ENCODE results near the gene CMYA5.

CMYA5 gene

GRCh38 chr5:79794347-79794746 is 104.7 kb downstream of the CMYA5 start:
- DNase-seq (ENCODE audit: low read depth, low spot score): no peak
- TF ChIP-seq SUZ12 (IDR thresholded peaks at IDR 0.05; ENCODE audit: extremely low read depth, insufficient read depth, insufficient read length) (no peak), YY1 (IDR thresholded peaks at IDR 0.05; ENCODE audit: insufficient read depth, insufficient read length) (no peak), ZNF274 (IDR thresholded peaks at IDR 0.05; ENCODE audit: low read depth, low read length) (no peak)
- Histone ChIP-seq H3K36me3 (ENCODE audit: insufficient read depth, insufficient read length, low read length) (peaks cover 10% of the 10 kb centered on the region), H3K27me3 (ENCODE audit: insufficient read depth, insufficient read length) (no peaks in the 10 kb centered on the region), H3K4me1 (ENCODE audit: insufficient read depth, insufficient read length) (no peaks in the 10 kb centered on the region), H3K4me3 (ENCODE audit: insufficient read length, low read depth) (no peak overlapping the region), H3K9ac (ENCODE audit: insufficient read length, low read depth) (no peak overlapping the region), H3K9me3 (ENCODE audit: insufficient read depth, low read length) (no peaks in the 10 kb centered on the region)

GRCh38 chr5:79795764-79796398 is 106.2 kb downstream of the CMYA5 start:
- TF ChIP-seq ZNF274 (IDR thresholded peaks at IDR 0.05; ENCODE audit: low read depth, low read length) (no peak), YY1 (IDR thresholded peaks at IDR 0.05; ENCODE audit: insufficient read depth, insufficient read length) (no peak), SUZ12 (IDR thresholded peaks at IDR 0.05; ENCODE audit: extremely low read depth, insufficient read depth, insufficient read length) (no peak)
- no peak overlapping the region for H3K4me3 ChIP-seq (ENCODE audit: insufficient read length, low read depth)
- no peaks in the 10 kb centered on the region for H3K9me3 ChIP-seq (ENCODE audit: insufficient read depth, low read length)
- H3K9ac ChIP-seq (ENCODE audit: insufficient read length, low read depth): no peak overlapping the region
- H3K36me3 ChIP-seq (ENCODE audit: insufficient read depth, insufficient read length, low read length): peaks cover 10% of the 10 kb centered on the region
- H3K27me3 ChIP-seq (ENCODE audit: insufficient read depth, insufficient read length): no peaks in the 10 kb centered on the region
- H3K4me1 ChIP-seq (ENCODE audit: insufficient read depth, insufficient read length): no peaks in the 10 kb centered on the region
- no peak for DNase-seq (ENCODE audit: low read depth, low spot score)

- peaks cover 4% of the 10 kb centered on the region for H3K36me3 ChIP-seq (ENCODE audit: insufficient read depth, insufficient read length, low read length)
- peaks cover 2% of the 10 kb centered on the region for H3K4me1 ChIP-seq (ENCODE audit: insufficient read depth, insufficient read length)
- no peaks in the 10 kb centered on the region for H3K27me3 ChIP-seq (ENCODE audit: insufficient read depth, insufficient read length)
- H3K9me3 ChIP-seq (ENCODE audit: insufficient read depth, low read length): no peaks in the 10 kb centered on the region
- DNase-seq (ENCODE audit: low read depth, low spot score): no peak
- no peak overlapping the region for H3K9ac ChIP-seq (ENCODE audit: insufficient read length, low read depth)
- no peak overlapping the region for H3K4me3 ChIP-seq (ENCODE audit: insufficient read length, low read depth)
- TF ChIP-seq ZNF274 (IDR thresholded peaks at IDR 0.05; ENCODE audit: low read depth, low read length) (no peak), SUZ12 (IDR thresholded peaks at IDR 0.05; ENCODE audit: extremely low read depth, insufficient read depth, insufficient read length) (no peak), YY1 (IDR thresholded peaks at IDR 0.05; ENCODE audit: insufficient read depth, insufficient read length) (no peak)
These were observed 109.4 kb downstream of the CMYA5 start for GRCh38 chr5:79798893-79799590.

DNA sequence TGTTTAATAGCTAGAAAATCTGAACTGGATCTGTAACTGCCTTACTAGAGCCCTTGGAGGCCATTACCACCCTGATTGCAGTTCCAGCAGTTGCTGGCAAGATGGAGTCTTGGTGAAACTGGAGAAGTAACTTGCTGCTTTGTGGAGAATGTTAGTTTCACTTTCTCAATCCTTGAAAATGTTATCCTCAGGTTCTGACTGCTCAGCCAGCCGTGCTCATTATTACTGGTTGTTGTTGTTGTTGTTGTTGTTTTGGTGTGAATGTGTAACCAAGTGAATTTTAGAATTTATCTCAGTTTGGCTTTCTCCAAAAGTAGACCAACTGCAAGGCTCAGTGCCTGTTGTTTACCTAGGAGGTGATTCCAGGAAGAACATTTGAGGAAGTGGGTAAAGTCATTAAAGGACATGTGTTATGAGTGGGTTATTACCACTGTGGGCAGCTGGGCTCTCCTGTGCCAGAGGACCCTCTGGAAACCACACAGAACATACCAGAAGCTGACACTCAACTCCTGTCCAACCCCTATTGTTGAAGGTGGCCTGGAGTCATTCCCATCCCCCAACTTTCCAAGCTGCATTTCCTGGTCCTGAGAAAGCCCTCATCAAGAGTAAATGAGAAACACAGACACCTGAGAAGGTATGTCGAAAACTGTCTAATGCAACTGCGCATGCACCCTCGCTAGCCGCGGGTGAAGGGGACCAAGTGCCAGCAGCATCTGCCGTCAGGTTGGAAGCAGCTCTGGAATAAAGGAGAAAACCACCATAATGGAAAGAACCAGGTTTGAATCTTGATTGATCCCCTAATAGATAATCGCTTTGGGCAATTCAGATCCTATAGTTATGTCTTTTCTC is 111.6 kb downstream of the CMYA5 start:
- Histone ChIP-seq H3K27me3 (ENCODE audit: insufficient read depth, insufficient read length) (no peaks in the 10 kb centered on the region), H3K4me3 (ENCODE audit: insufficient read length, low read depth) (no peak overlapping the region), H3K9ac (ENCODE audit: insufficient read length, low read depth) (no peak overlapping the region), H3K4me1 (ENCODE audit: insufficient read depth, insufficient read length) (peaks cover 2% of the 10 kb centered on the region), H3K36me3 (ENCODE audit: insufficient read depth, insufficient read length, low read length) (peaks cover 4% of the 10 kb centered on the region), H3K9me3 (ENCODE audit: insufficient read depth, low read length) (no peaks in the 10 kb centered on the region)
- no peak for TF ChIP-seq SUZ12 (IDR thresholded peaks at IDR 0.05; ENCODE audit: extremely low read depth, insufficient read depth, insufficient read length)
- no peak for TF ChIP-seq ZNF274 (IDR thresholded peaks at IDR 0.05; ENCODE audit: low read depth, low read length)
- TF ChIP-seq YY1 (IDR thresholded peaks at IDR 0.05; ENCODE audit: insufficient read depth, insufficient read length): no peak
- no peak for DNase-seq (ENCODE audit: low read depth, low spot score)

- peaks cover 2% of the 10 kb centered on the region for H3K4me1 ChIP-seq (ENCODE audit: insufficient read depth, insufficient read length)
- DNase-seq (ENCODE audit: low read depth, low spot score): no peak
- no peaks in the 10 kb centered on the region for H3K9me3 ChIP-seq (ENCODE audit: insufficient read depth, low read length)
- H3K36me3 ChIP-seq (ENCODE audit: insufficient read depth, insufficient read length, low read length): peaks cover 4% of the 10 kb centered on the region
- TF ChIP-seq SUZ12 (IDR thresholded peaks at IDR 0.05; ENCODE audit: extremely low read depth, insufficient read depth, insufficient read length) (no peak), ZNF274 (IDR thresholded peaks at IDR 0.05; ENCODE audit: low read depth, low read length) (no peak), YY1 (IDR thresholded peaks at IDR 0.05; ENCODE audit: insufficient read depth, insufficient read length) (no peak)
- no peak overlapping the region for H3K9ac ChIP-seq (ENCODE audit: insufficient read length, low read depth)
- no peak overlapping the region for H3K4me3 ChIP-seq (ENCODE audit: insufficient read length, low read depth)
- no peaks in the 10 kb centered on the region for H3K27me3 ChIP-seq (ENCODE audit: insufficient read depth, insufficient read length)
These were observed 112.8 kb downstream of the CMYA5 start for GRCh38 chr5:79802406-79802805.

- Histone ChIP-seq H3K36me3 (ENCODE audit: insufficient read depth, insufficient read length, low read length) (peaks cover 4% of the 10 kb centered on the region), H3K4me1 (ENCODE audit: insufficient read depth, insufficient read length) (peaks cover 2% of the 10 kb centered on the region), H3K27me3 (ENCODE audit: insufficient read depth, insufficient read length) (no peaks in the 10 kb centered on the region), H3K9me3 (ENCODE audit: insufficient read depth, low read length) (no peaks in the 10 kb centered on the region), H3K4me3 (ENCODE audit: insufficient read length, low read depth) (no peak overlapping the region), H3K9ac (ENCODE audit: insufficient read length, low read depth) (no peak overlapping the region)
- DNase-seq (ENCODE audit: low read depth, low spot score): no peak
- no peak for TF ChIP-seq SUZ12 (IDR thresholded peaks at IDR 0.05; ENCODE audit: extremely low read depth, insufficient read depth, insufficient read length)
- no peak for TF ChIP-seq YY1 (IDR thresholded peaks at IDR 0.05; ENCODE audit: insufficient read depth, insufficient read length)
- no peak for TF ChIP-seq ZNF274 (IDR thresholded peaks at IDR 0.05; ENCODE audit: low read depth, low read length)
These were observed 113.4 kb downstream of the CMYA5 start for GRCh38 chr5:79803007-79803406.

GRCh38 chr5:79806741-79807140 is 117.1 kb downstream of the CMYA5 start:
- H3K4me1 ChIP-seq (ENCODE audit: insufficient read depth, insufficient read length): no peaks in the 10 kb centered on the region
- H3K9ac ChIP-seq (ENCODE audit: insufficient read length, low read depth): no peak overlapping the region
- H3K4me3 ChIP-seq (ENCODE audit: insufficient read length, low read depth): no peak overlapping the region
- H3K9me3 ChIP-seq (ENCODE audit: insufficient read depth, low read length): no peaks in the 10 kb centered on the region
- TF ChIP-seq ZNF274 (IDR thresholded peaks at IDR 0.05; ENCODE audit: low read depth, low read length) (no peak), SUZ12 (IDR thresholded peaks at IDR 0.05; ENCODE audit: extremely low read depth, insufficient read depth, insufficient read length) (no peak), YY1 (IDR thresholded peaks at IDR 0.05; ENCODE audit: insufficient read depth, insufficient read length) (no peak)
- H3K36me3 ChIP-seq (ENCODE audit: insufficient read depth, insufficient read length, low read length): no peaks in the 10 kb centered on the region
- no peaks in the 10 kb centered on the region for H3K27me3 ChIP-seq (ENCODE audit: insufficient read depth, insufficient read length)
- DNase-seq (ENCODE audit: low read depth, low spot score): no peak

Measured in NT2/D1 (cell line).